Fibroblast of pulmonary artery (primary cell): ENCODE results near the gene BOLA3.

Source experiments
- DNase-seq: peaks from one replicate; pipeline ENCODE4 v3.0.0-alpha.2; 2010; ENCODE audit warnings: low read depth
- H3K4me3 ChIP-seq: replicated peaks from 2 replicates; pipeline ENCODE4 v1.5.1; 2011; ENCODE audit warnings: low read depth, mild to moderate bottlenecking, control low read depth, low read length, moderate library complexity
- TF ChIP-seq, protein P1 (sequence below): IDR thresholded peaks from 2 replicates; pipeline ENCODE4 v1.5.1; 2011; ENCODE audit warnings: mild to moderate bottlenecking, control low read depth, low read length, inconsistent platforms; ENCODE audit errors: missing control alignments

The BOLA3 gene

DNA sequence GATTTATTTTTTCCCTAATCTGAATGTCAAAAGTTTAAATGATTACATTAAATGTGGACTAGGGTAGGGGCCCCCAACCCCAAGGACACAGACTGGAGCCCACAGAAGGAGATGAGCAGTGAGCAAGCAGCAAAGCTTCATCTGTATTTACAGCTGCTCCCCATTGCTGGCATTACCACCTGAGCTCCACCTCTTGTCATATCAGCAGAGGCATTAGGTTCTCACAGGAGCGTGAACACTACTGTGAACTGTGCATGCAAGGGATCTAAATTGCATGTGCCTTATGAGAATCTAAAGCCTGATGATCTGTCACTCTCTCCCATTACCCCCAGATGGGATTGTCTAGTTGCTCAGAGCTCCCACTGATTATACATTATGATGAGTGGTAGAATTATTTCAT, 27.2 kb upstream of the BOLA3 start:
- no peak for DNase-seq
- no peak overlapping the region for H3K4me3 ChIP-seq
- TF ChIP-seq, protein P1, sequence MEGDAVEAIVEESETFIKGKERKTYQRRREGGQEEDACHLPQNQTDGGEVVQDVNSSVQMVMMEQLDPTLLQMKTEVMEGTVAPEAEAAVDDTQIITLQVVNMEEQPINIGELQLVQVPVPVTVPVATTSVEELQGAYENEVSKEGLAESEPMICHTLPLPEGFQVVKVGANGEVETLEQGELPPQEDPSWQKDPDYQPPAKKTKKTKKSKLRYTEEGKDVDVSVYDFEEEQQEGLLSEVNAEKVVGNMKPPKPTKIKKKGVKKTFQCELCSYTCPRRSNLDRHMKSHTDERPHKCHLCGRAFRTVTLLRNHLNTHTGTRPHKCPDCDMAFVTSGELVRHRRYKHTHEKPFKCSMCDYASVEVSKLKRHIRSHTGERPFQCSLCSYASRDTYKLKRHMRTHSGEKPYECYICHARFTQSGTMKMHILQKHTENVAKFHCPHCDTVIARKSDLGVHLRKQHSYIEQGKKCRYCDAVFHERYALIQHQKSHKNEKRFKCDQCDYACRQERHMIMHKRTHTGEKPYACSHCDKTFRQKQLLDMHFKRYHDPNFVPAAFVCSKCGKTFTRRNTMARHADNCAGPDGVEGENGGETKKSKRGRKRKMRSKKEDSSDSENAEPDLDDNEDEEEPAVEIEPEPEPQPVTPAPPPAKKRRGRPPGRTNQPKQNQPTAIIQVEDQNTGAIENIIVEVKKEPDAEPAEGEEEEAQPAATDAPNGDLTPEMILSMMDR: no peak

DNA sequence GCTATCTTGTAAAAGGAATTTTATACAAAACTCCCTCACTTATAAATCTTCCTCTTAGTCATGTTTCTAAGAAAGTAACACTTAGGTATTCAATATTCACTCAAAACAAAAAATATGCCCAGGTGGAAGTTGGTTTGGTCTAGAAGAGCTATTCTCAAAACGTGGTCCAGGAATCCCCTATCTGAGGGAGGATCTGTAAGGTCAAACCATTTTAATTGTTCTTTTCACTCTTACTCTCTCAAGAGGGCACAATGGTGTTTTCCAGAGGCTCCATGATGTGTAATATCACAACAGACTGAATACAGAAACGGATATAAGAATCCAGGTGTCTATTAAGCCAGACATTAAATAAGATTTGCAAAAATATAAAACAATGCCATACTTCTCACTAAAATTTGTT, 21.0 kb upstream of the BOLA3 start:
- H3K4me3 ChIP-seq: no peak overlapping the region
- no peak for DNase-seq
- TF ChIP-seq, protein P1: no peak

GRCh38 chr2:74164761-74165160, 17.0 kb upstream of the BOLA3 start:
- H3K4me3 ChIP-seq: no peak overlapping the region
- TF ChIP-seq, protein P1: no peak

GRCh38 chr2:74162951-74163350, 15.2 kb upstream of the BOLA3 start:
- no peak overlapping the region for H3K4me3 ChIP-seq
- TF ChIP-seq, protein P1: no peak
- no peak for DNase-seq

More at GRCh38 chr2:74164761-74165160, 17.0 kb upstream of the BOLA3 start:
- no peak for DNase-seq

DNA sequence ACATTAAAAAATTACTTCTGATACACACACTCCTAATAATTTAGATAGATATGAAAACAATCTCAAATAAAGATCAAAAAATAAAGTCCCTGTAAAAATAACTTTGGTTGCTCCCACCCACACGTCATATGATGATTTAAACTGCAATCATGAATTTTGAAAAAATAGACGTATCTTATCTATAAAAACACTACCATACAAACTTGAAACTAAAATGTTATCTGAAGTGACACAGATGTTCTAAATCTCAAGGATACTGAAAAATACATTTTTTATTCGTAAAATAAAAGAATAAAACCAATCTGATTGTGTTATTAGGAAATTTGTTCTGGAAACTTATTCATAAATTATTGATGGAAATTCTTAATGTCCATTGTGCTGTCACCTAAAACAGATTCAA, 8.1 kb upstream of the BOLA3 start:
- TF ChIP-seq, protein P1: no peak
- no peak overlapping the region for H3K4me3 ChIP-seq

GRCh38 chr2:74152954-74153353, 5.2 kb upstream of the BOLA3 start:
- TF ChIP-seq, protein P1: no peak
- H3K4me3 ChIP-seq: no peak overlapping the region
- DNase-seq: no peak

More for the DNA sequence above, 8.1 kb upstream of the BOLA3 start:
- no peak for DNase-seq

- no peak for DNase-seq
- H3K4me3 ChIP-seq: no peak overlapping the region
- TF ChIP-seq, protein P1: no peak
Observed at GRCh38 chr2:74149570-74150319, 2.0 kb upstream of the BOLA3 start.
